Keratinocyte (primary cell): ENCODE data around the gene R3HDM2. TPM values are rescaled to one million over a fixed set of nuclear protein-coding genes. Genes with fewer than 3 reads are reported as not detected.

Source experiments
- DNase-seq: peaks from one replicate; pipeline ENCODE4 v3.0.0-alpha.2; 2011; ENCODE audit warnings: low read depth, missing footprints, low spot score
- FAIRE-seq: peaks from 2 replicates; lab custom pipeline; 2011; peaks lifted over from hg19 to GRCh38; lab: Jason Lieb, UNC
- H2AFZ ChIP-seq: 2 replicates; pipeline ENCODE4 v1.6.0; 2012; ENCODE audit warnings: low read length, control low read depth, inconsistent platforms; ENCODE audit not compliant: control insufficient read depth
- H3K27ac ChIP-seq: 2 replicates; pipeline ENCODE4 v1.5.1; 2011; ENCODE audit warnings: low read length; ENCODE audit not compliant: control insufficient read depth, insufficient read depth
- H3K27me3 ChIP-seq: 3 replicates; pipeline ENCODE4 v1.6.0; 2011; ENCODE audit warnings: low read length; ENCODE audit not compliant: control insufficient read depth, insufficient read depth; ENCODE audit errors: extremely low read depth
- H3K36me3 ChIP-seq, 2 experiments: 2 replicates in 1 of 2; 3 replicates in 1 of 2; pipeline ENCODE4 v1.5.1; 2011; ENCODE audit warnings: low read length in 2 of 2, mild to moderate bottlenecking in 1 of 2; ENCODE audit not compliant: control insufficient read depth in 2 of 2, insufficient read depth in 2 of 2; ENCODE audit errors: extremely low read depth in 1 of 2
- H3K4me1 ChIP-seq: 3 replicates; pipeline ENCODE4 v1.5.1; 2011; ENCODE audit warnings: low read length; ENCODE audit not compliant: control insufficient read depth, insufficient read depth; ENCODE audit errors: extremely low read depth
- H3K4me2 ChIP-seq: 3 replicates; pipeline ENCODE4 v1.6.0; 2011; ENCODE audit warnings: low read depth, low read length; ENCODE audit not compliant: control insufficient read depth, insufficient read depth; ENCODE audit errors: extremely low read depth
- H3K4me3 ChIP-seq, 3 experiments: fragments of 200-600 bp in 1 of 3; sonication (generic) in 1 of 3; 2 replicates in 2 of 3; 3 replicates in 1 of 3; pipeline ENCODE4 v1.5.1; 2011 to 2016; ENCODE audit warnings: low read length in 3 of 3, mild to moderate bottlenecking in 3 of 3, control low read depth in 2 of 3, inconsistent platforms in 1 of 3, low read depth in 1 of 3, mixed read lengths in 1 of 3, mixed run types in 1 of 3, moderate library complexity in 1 of 3; ENCODE audit not compliant: control insufficient read depth in 2 of 3, insufficient read depth in 2 of 3; ENCODE audit errors: extremely low read depth in 1 of 3
- H3K79me2 ChIP-seq: 2 replicates; pipeline ENCODE4 v1.6.0; 2012; ENCODE audit warnings: low read length; ENCODE audit not compliant: control insufficient read depth, insufficient read depth
- H3K9ac ChIP-seq: 3 replicates; pipeline ENCODE4 v1.6.0; 2011; ENCODE audit warnings: low read length; ENCODE audit not compliant: control insufficient read depth, insufficient read depth; ENCODE audit errors: extremely low read depth
- H3K9me1 ChIP-seq: 3 replicates; pipeline ENCODE4 v1.6.0; 2011; ENCODE audit warnings: low read length; ENCODE audit not compliant: control insufficient read depth, insufficient read depth; ENCODE audit errors: extremely low read depth
- H3K9me3 ChIP-seq: 2 replicates; pipeline ENCODE4 v1.5.1; 2012; ENCODE audit warnings: low read depth, low read length; ENCODE audit not compliant: control insufficient read depth
- H4K20me1 ChIP-seq: 3 replicates; pipeline ENCODE4 v1.6.0; 2011; ENCODE audit warnings: low read length; ENCODE audit not compliant: control insufficient read depth, insufficient read depth; ENCODE audit errors: extremely low read depth
- CTCF ChIP-seq, 3 experiments: IDR thresholded peaks in 1 of 3; conservative IDR thresholded peaks in 1 of 3; optimal IDR thresholded peaks in 1 of 3; 2 replicates in 2 of 3; 3 replicates in 1 of 3; pipeline versions ENCODE3 to v1.5.1; 2011; ENCODE audit warnings: low read length in 3 of 3, mild to moderate bottlenecking in 3 of 3, moderate library complexity in 2 of 3, control low read depth in 1 of 3, inconsistent platforms in 1 of 3; ENCODE audit not compliant: insufficient read depth in 2 of 3; ENCODE audit errors: extremely low read depth in 1 of 3
- EZH2 ChIP-seq: IDR thresholded peaks from one replicate; pipeline ENCODE4 v1.6.1; 2012; ENCODE audit warnings: inconsistent platforms, mild to moderate bottlenecking, low read length, moderate library complexity
- dilution Hi-C: fragments of 300-500 bp; cut with MboI; formaldehyde crosslinking; loops from one replicate; pipeline ENCODE4 v1.7.0; 2020; ENCODE audit warnings: low sequenced_read_pairs; ENCODE audit not compliant: extremely low pct_ligation_motif_present
- polyA plus RNA-seq, 5 experiments: library from polyadenylated mRNA; depleted of rRNA in 3 of 5; stranded (reverse) in 3 of 5; stranded (forward) in 1 of 5; unstranded in 1 of 5; fragments of >200 nt; gene quantifications; 1 replicate in 1 of 5; 2 replicates in 3 of 5; 3 replicates in 1 of 5; pipeline versions ENCODE4 v1.2.1 to v1.2.3, GENCODE V29; 2011 to 2012; ENCODE audit warnings: missing spikeins in 2 of 5, low read depth in 1 of 5, low replicate concordance in 1 of 5

The R3HDM2 gene
- polyA plus RNA-seq, 1 donor (not counting 4 experiments of a cell fraction or from before 2014, with no cell fraction given) = 11.1 TPM

- DNase-seq = no peak
- H3K4me2 ChIP-seq = no peak overlapping the region
- no peaks in the 10 kb centered on the region for H4K20me1 ChIP-seq
- H3K9me3 ChIP-seq = peaks cover 2% of the 10 kb centered on the region
- no peak for TF ChIP-seq EZH2
- no peak for TF ChIP-seq CTCF (optimal IDR thresholded peaks at IDR 0.05 in 1 of 3, IDR thresholded peaks at IDR 0.05 in 1 of 3, conservative IDR thresholded peaks at IDR 0.05 in 1 of 3; ENCODE audit: extremely low read depth in 1 of 3, insufficient read depth in 2 of 3, low read length in 3 of 3)
- H3K4me3 ChIP-seq = no peak overlapping the region
- H3K27ac ChIP-seq = no peak overlapping the region
- no peak overlapping the region for H3K9ac ChIP-seq
- H3K27me3 ChIP-seq = no peaks in the 10 kb centered on the region
- H2AFZ ChIP-seq = no peak overlapping the region
- dilution Hi-C loops = no loop called here
- no peaks in the 10 kb centered on the region for H3K79me2 ChIP-seq
- no peaks in the 10 kb centered on the region for H3K9me1 ChIP-seq
- no peak for FAIRE-seq
- H3K4me1 ChIP-seq = no peaks in the 10 kb centered on the region
- H3K36me3 ChIP-seq = no peaks in the 10 kb centered on the region
Measured at GRCh38 chr12:57352166-57352565, 78.7 kb downstream of the R3HDM2 start.

- no peaks in the 10 kb centered on the region for H3K27me3 ChIP-seq
- no peak overlapping the region for H3K9ac ChIP-seq
- FAIRE-seq = no peak
- no peak overlapping the region for H3K27ac ChIP-seq
- H2AFZ ChIP-seq = no peak overlapping the region
- H3K9me3 ChIP-seq = peaks cover 2% of the 10 kb centered on the region
- no peaks in the 10 kb centered on the region for H3K9me1 ChIP-seq
- dilution Hi-C loops = no loop called here
- H3K4me3 ChIP-seq = no peak overlapping the region
- no peaks in the 10 kb centered on the region for H3K4me1 ChIP-seq
- H3K36me3 ChIP-seq = no peaks in the 10 kb centered on the region
- H3K4me2 ChIP-seq = no peak overlapping the region
- no peaks in the 10 kb centered on the region for H3K79me2 ChIP-seq
- no peak for DNase-seq
- TF ChIP-seq EZH2 (no peak), CTCF (optimal IDR thresholded peaks at IDR 0.05 in 1 of 3, IDR thresholded peaks at IDR 0.05 in 1 of 3, conservative IDR thresholded peaks at IDR 0.05 in 1 of 3; ENCODE audit: extremely low read depth in 1 of 3, insufficient read depth in 2 of 3, low read length in 3 of 3) (no peak)
- no peaks in the 10 kb centered on the region for H4K20me1 ChIP-seq
Measured at GRCh38 chr12:57347284-57347683, 83.6 kb downstream of the R3HDM2 start.
